ENCODE measurements around the gene RBBP8NL.

- no peak for TF ChIP-seq USF1 (IDR thresholded peaks at IDR 0.05)
- peak; percentile 79; the same call in 1 of the 2 replicates for TF ChIP-seq ZBTB7A (IDR thresholded peaks at IDR 0.05; ENCODE audit: low read depth)
- no peak for TF ChIP-seq EGR1 (IDR thresholded peaks at IDR 0.05)
These were observed 61.4 kb downstream of the RBBP8NL start for GRCh38 chr20:62365814-62366369.

Data from Ishikawa (cell line).